Sigmoid colon (tissue), 7 donors: ENCODE results near the gene UTS2. TPM values are rescaled to one million over a fixed set of nuclear protein-coding genes. Genes with fewer than 3 reads are reported as not detected.

Experiments used
- DNase-seq: peaks from one replicate; pipeline ENCODE4 v3.0.0-alpha.2; 2019
- H3K27ac ChIP-seq, 4 donors: fragments of 200-600 bp; sonication (generic); one replicate each; pipeline ENCODE4 v1.5.1; 2016 to 2019; ENCODE audit warnings: mild to moderate bottlenecking in 1 of 4
- H3K27me3 ChIP-seq, 3 donors: fragments of 200-600 bp; sonication (generic); one replicate each; pipeline ENCODE4 v1.5.1; 2019; ENCODE audit warnings: mild to moderate bottlenecking in 1 of 3
- H3K36me3 ChIP-seq, 4 donors: fragments of 200-600 bp; sonication (generic); one replicate each; pipeline ENCODE4 v1.5.1; 2016 to 2019
- H3K4me1 ChIP-seq, 4 donors: fragments of 200-600 bp; sonication (generic); one replicate each; pipeline ENCODE4 v1.5.1; 2017 to 2019
- H3K4me3 ChIP-seq, 4 donors: fragments of 200-600 bp; sonication (generic); one replicate each; pipeline ENCODE4 v1.5.1; 2017 to 2019; ENCODE audit warnings: mild to moderate bottlenecking in 2 of 4, moderate library complexity in 1 of 4
- H3K9me3 ChIP-seq, 4 donors: fragments of 200-600 bp in 3 of 4; sonication (generic) in 3 of 4; one replicate each; pipeline versions ENCODE4 v1.5.1 to v1.6.1; 2013 to 2019
- CTCF ChIP-seq, 4 experiments: fragments of 450-650 bp in 3 of 4; fragments of 200-600 bp in 1 of 4; IDR thresholded peaks; one replicate each; pipeline ENCODE4 v1.5.1; 2016 to 2019; ENCODE audit warnings: antibody characterized with exemption in 4 of 4, mild to moderate bottlenecking in 3 of 4, moderate library complexity in 2 of 4
- EP300 ChIP-seq, 4 donors: sonication (generic); formaldehyde crosslinking; IDR thresholded peaks; one replicate each; pipeline ENCODE4 v1.6.1; 2017; ENCODE audit warnings: antibody characterized with exemption in 4 of 4
- POLR2A ChIP-seq, 2 donors: fragments of 450-650 bp; IDR thresholded peaks; one replicate each; pipeline ENCODE4 v1.6.1; 2016; ENCODE audit warnings: antibody characterized with exemption in 2 of 2, mild to moderate bottlenecking in 2 of 2, moderate library complexity in 2 of 2
- POLR2AphosphoS5 ChIP-seq, 4 donors: sonication (generic); formaldehyde crosslinking; IDR thresholded peaks; one replicate each; pipeline ENCODE4 v1.6.1; 2017; ENCODE audit warnings: antibody characterized with exemption in 4 of 4
- WGBS, 2 donors: extraction: QIAGEN DNeasy Blood & Tissue Kit; methylation state at CpG; one replicate each; pipeline ENCODE4 v1.1.7; 2013; 5-methylcytosine and 5-hydroxymethylcytosine counted together
- intact Hi-C: fragments of 100-400 bp; cut with DNase I; formaldehyde crosslinking; loops from one replicate; pipeline ENCODE4 v1.15.1; 2023
- polyA plus RNA-seq, 3 donors: library from polyadenylated mRNA; stranded (reverse); fragments of 200-250 nt; gene quantifications; one replicate each; pipeline ENCODE4 v1.2.3, GENCODE V29; 2013
- total RNA-seq, 4 donors: library from RNA; depleted of rRNA; stranded (reverse); fragments of >200 nt; gene quantifications; one replicate each; pipeline ENCODE4 v1.1.0, GENCODE V29; 2016
- donor health status: healthy with polysubstance abuse.
- donor health status: Bipolar disorder and iron deficiency.
- donor health status: healthy.

The UTS2 gene
- total RNA-seq (not detected), polyA plus RNA-seq (1 to 10 TPM in 1 of 3 donors, under 1 TPM in 1, not detected in 1; 0.20 to 7.2 TPM)

- H3K4me3 ChIP-seq, result no peak within 1 kb of the TSS
- WGBS, 2 donors, result 81 to 82% methylated on average over 10 of the region's 10 CpGs
- TF ChIP-seq POLR2A (IDR thresholded peaks at IDR 0.05) (no peak), CTCF (IDR thresholded peaks at IDR 0.05) (no peak), EP300 (IDR thresholded peaks at IDR 0.05) (no peak), POLR2AphosphoS5 (IDR thresholded peaks at IDR 0.05) (no peak)
These were observed at the start of gene UTS2 for GRCh38 chr1:7852804-7853683. TSS of gene UTS2 (minus strand) at chr1:7853065. CDS start at chr1:7853003, 62 bp downstream.

GRCh38 chr1:7899741-7900140 is 46.9 kb upstream of the UTS2 start:
- H3K4me1 ChIP-seq, result peaks cover 0 to 3% (median 0%) of the 10 kb centered on the region in 4 donors
- H3K27me3 ChIP-seq, result no peaks in the 10 kb centered on the region
- TF ChIP-seq POLR2AphosphoS5 (IDR thresholded peaks at IDR 0.05) (no peak), EP300 (IDR thresholded peaks at IDR 0.05) (no peak), POLR2A (IDR thresholded peaks at IDR 0.05) (no peak), CTCF (IDR thresholded peaks at IDR 0.05) (no peak)
- WGBS, 2 donors, result 69 to 70% methylated on average over 4 of the region's 4 CpGs
- no peaks in the 10 kb centered on the region for H3K36me3 ChIP-seq
- DNase-seq, result no peak
- H3K9me3 ChIP-seq, result no peaks in the 10 kb centered on the region
- H3K27ac ChIP-seq, result no peak overlapping the region
- intact Hi-C loops, result loop anchor here (5.0 kb wide), 1 partner anchor 147 kb away; no protein-coding TSS in a partner anchor
- no peak overlapping the region for H3K4me3 ChIP-seq

More at GRCh38 chr1:7852804-7853683, at the start of gene UTS2:
- H3K9me3 ChIP-seq, result no peaks in the 10 kb centered on the region
- H3K4me1 ChIP-seq, result peaks cover 0 to 1% (median 0%) of the 10 kb centered on the region in 4 donors
- intact Hi-C loops, result no loop called here
- DNase-seq, result no peak
- H3K27me3 ChIP-seq, result no peaks in the 10 kb centered on the region
- no peak within 1 kb of the TSS for H3K27ac ChIP-seq
- H3K36me3 ChIP-seq, result no peaks in the 10 kb centered on the region

- no peak for DNase-seq
- intact Hi-C loops, result no loop called here
- 88 to 92% methylated on average over 5 of the region's 5 CpGs for WGBS, 2 donors
- Histone ChIP-seq H3K9me3 (no peaks in the 10 kb centered on the region), H3K27ac (no peak overlapping the region), H3K4me3 (no peak overlapping the region), H3K4me1 (peaks cover 0 to 3% (median 0%) of the 10 kb centered on the region in 4 donors), H3K36me3 (no peaks in the 10 kb centered on the region), H3K27me3 (no peaks in the 10 kb centered on the region)
- TF ChIP-seq CTCF (IDR thresholded peaks at IDR 0.05) (no peak), POLR2AphosphoS5 (IDR thresholded peaks at IDR 0.05) (no peak), EP300 (IDR thresholded peaks at IDR 0.05) (no peak), POLR2A (IDR thresholded peaks at IDR 0.05) (no peak)
These were observed 46.1 kb upstream of the UTS2 start for GRCh38 chr1:7898962-7899361.

GRCh38 chr1:7896994-7897393 is 44.1 kb upstream of the UTS2 start:
- 13 to 55% methylated on average over 1 of the region's 1 CpG for WGBS, 2 donors
- DNase-seq, result no peak
- Histone ChIP-seq H3K36me3 (no peaks in the 10 kb centered on the region), H3K27ac (no peak overlapping the region), H3K9me3 (no peaks in the 10 kb centered on the region), H3K27me3 (no peaks in the 10 kb centered on the region), H3K4me1 (no peaks in the 10 kb centered on the region), H3K4me3 (no peak overlapping the region)
- TF ChIP-seq EP300 (IDR thresholded peaks at IDR 0.05), result no peak
- no peak for TF ChIP-seq POLR2AphosphoS5 (IDR thresholded peaks at IDR 0.05)
- no peak for TF ChIP-seq POLR2A (IDR thresholded peaks at IDR 0.05)
- TF ChIP-seq CTCF (IDR thresholded peaks at IDR 0.05), result no peak
- intact Hi-C loops, result no loop called here
